Muscle of leg (tissue), 11 donors: Measurements from ENCODE around the gene MLN. TPM values are rescaled to one million over a fixed set of nuclear protein-coding genes. Genes with fewer than 3 reads are reported as not detected.
A peak's percentile ranks its signal among the peaks of the same experiment; 100 is the strongest.

ENCODE experiments used
- DNase-seq: peaks from one replicate; pipeline ENCODE4 v3.0.0; 2013
- H3K27ac ChIP-seq: one replicate; pipeline ENCODE4 v1.5.1; 2013; ENCODE audit warnings: mild to moderate bottlenecking, low read length, control low read depth
- H3K27me3 ChIP-seq: one replicate; pipeline ENCODE4 v1.6.1; 2013; ENCODE audit warnings: low read length; ENCODE audit not compliant: control insufficient read depth, insufficient read depth
- H3K36me3 ChIP-seq: one replicate; pipeline ENCODE4 v1.6.1; 2013; ENCODE audit warnings: low read length; ENCODE audit not compliant: control insufficient read depth, insufficient read depth
- H3K4me1 ChIP-seq: one replicate; pipeline ENCODE4 v1.6.1; 2013; ENCODE audit warnings: low read length; ENCODE audit not compliant: control insufficient read depth, insufficient read depth
- H3K4me3 ChIP-seq: one replicate; pipeline ENCODE4 v1.5.1; 2013; ENCODE audit warnings: low read length, control low read depth
- H3K9me3 ChIP-seq: replicated peaks from 2 replicates; pipeline ENCODE4 v1.6.1; 2013; ENCODE audit warnings: low read depth, low read length; ENCODE audit not compliant: control insufficient read depth
- WGBS: methylation state at CpG from one replicate; pipeline ENCODE4 v1.1.5; 2013; ENCODE audit warnings: missing lambda C conversion rate; ENCODE audit not compliant: insufficient coverage; 5-methylcytosine and 5-hydroxymethylcytosine counted together
- polyA plus RNA-seq, 8 donors: library from polyadenylated mRNA; unstranded; fragments of 120-200 nt; gene quantifications; one replicate each; pipeline versions ENCODE4 v1.2.1 to v1.2.3, GENCODE V29; 2013; ENCODE audit warnings: inconsistent platforms in 1 of 8, low replicate concordance in 1 of 8; ENCODE audit not compliant: insufficient read length in 8 of 8, insufficient read depth in 1 of 8
- total RNA-seq: library from RNA; stranded (reverse); fragments of 120-200 nt; gene quantifications from one replicate; pipeline ENCODE4 v1.2.4, GENCODE V29; 2013

The MLN gene
- total and polyA plus RNA-seq, 9 donors = 1.2 to 4.9 TPM; not detected in 7

DNA sequence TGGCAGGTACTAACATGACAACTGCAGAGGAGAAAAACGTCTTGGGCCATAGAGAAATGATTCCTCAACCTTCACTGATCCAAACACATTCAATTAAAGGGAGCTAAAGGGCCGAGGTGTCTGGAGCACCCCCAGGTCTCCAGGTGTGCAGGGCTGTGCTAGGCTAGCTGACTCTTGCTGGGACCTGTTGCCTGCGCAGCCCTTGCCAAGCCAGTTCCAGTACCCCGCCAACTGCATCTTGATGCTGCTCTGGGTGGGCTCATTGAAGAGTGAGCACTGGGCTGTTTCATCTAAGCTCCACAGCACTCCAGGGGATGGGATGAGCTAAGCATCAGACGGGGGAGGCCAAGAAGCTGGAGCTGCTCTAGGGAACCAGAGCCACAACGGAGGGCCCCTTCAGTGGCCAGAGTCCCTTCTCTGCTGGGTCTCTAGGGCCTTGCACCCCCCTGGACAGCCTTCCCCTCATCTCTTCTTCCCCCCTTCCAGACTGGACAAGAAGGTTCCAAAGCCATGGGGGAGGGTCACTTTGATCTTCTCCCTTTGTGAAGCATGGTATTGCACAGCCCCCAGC, 30.8 kb downstream of the MLN start:
- Histone ChIP-seq H3K27me3 (peaks cover 3% of the 10 kb centered on the region), H3K4me1 (peaks cover 39% of the 10 kb centered on the region), H3K9me3 (no peaks in the 10 kb centered on the region), H3K36me3 (peaks cover 59% of the 10 kb centered on the region), H3K4me3 (no peak overlapping the region), H3K27ac (no peak overlapping the region)
- 78% methylated on average over 4 of the region's 6 CpGs for WGBS
- DNase-seq = no peak

DNA sequence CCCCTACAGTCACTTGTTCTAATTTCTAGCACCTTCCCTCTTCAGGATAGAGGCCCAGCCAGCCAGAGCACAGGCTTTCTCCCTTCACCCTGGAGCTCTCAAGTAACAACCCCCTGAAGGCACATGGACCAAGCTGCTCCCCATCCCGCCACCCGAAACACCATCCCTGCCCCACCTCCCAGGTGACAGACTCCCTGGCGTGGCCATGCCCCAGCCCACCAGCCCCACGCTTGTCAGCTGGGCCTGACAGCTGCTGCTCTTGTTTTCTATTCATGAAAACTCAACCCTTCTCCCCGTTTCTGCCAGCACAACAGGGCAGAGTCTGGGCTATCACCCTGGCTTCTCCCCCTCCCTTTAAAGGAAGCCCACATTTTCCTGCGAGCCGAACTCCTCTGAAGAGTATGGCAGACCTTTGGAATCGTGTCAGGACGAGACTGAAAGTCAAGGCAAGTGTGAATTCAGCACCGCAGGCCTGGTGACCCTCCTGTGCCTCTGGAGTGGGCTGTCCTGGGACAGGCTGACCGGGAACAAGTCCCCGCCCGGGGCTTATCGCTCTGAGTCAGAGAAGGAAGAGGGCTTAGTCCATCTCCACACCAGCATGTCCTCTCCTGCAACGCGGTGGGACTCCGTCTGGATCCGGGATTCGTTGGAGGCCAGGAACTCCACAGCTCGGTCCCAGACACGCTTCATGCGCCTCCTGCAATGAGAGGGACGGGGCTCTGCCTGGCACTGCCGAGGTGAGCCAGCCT, 31.5 kb downstream of the MLN start:
- peaks cover 3% of the 10 kb centered on the region for H3K27me3 ChIP-seq
- DNase-seq = no peak
- H3K27ac ChIP-seq = peak overlapping the region; percentile 74
- H3K9me3 ChIP-seq = no peaks in the 10 kb centered on the region
- H3K4me3 ChIP-seq = no peak overlapping the region
- peaks cover 39% of the 10 kb centered on the region for H3K4me1 ChIP-seq
- 71% methylated on average over 10 of the region's 24 CpGs for WGBS
- peaks cover 52% of the 10 kb centered on the region for H3K36me3 ChIP-seq

DNA sequence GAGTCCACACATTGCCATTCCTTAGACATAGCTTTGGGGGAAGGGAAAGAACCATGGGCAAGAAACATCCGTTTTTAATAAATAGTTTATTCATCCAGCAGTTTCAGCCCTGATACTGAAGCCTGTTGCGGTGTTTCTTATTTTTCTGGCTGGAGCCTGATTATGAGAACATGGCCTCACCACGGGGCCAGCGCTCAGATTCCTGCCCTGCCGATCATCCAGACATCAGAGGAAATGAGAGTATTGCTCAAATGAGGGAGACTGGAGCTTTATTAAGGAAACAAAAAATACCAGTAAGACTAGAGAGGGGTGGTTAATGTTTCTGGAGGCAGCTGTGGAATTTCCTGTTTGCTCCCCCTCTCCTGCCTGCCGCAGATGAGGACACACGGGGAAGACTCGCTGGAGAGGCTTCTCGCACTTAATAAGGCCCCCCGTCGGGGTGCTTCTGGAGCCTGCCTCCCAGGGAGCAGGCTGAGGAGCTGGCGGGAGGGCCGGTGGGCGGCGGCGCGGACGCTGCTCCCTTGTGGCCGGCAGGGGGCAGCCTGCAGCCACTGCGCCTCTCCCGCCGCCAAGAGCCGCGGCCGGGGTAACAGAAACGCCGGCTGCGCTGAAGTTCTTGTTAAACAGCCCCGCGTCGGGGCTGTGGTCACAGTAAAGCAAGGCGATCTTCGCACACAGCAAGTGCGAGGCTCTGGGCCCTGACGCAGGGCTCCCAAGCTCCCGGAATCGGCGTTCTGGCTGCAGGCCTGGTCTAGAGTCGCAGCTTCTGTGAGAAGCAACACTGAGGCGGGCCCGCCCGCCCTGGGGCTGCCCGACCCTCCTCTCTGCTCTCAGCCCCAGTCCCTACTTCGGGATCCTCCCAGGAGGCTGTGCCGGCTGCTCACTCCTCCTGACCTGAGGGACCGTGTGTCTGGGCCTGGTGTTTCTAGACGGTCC, 32.4 kb downstream of the MLN start:
- peak overlapping the region; percentile 74 for H3K27ac ChIP-seq
- 6% methylated on average over 40 of the region's 47 CpGs for WGBS
- H3K4me3 ChIP-seq = no peak overlapping the region

DNA sequence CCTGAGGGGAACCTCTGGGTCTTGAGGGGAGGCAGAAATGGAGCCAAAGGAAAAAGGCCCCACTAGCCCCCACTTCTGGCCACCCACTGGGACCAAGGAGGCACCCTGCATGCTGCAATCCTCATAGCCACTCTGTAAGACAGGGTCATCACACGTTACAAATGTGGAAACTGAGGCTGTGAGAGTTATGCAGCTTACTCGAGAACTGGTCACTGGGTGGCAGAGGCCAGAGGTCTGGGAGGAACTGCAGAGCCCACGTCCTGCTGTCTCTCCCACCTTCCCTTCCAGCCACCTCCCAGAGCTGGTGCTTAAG, 33.0 kb downstream of the MLN start:
- 37% methylated on average over 2 of the region's 3 CpGs for WGBS

More for the DNA sequence above, 32.4 kb downstream of the MLN start:
- Histone ChIP-seq H3K9me3 (peaks cover 2% of the 10 kb centered on the region), H3K4me1 (peaks cover 39% of the 10 kb centered on the region), H3K36me3 (peaks cover 44% of the 10 kb centered on the region), H3K27me3 (peaks cover 3% of the 10 kb centered on the region)
- DNase-seq = peak; percentile 88

DNA sequence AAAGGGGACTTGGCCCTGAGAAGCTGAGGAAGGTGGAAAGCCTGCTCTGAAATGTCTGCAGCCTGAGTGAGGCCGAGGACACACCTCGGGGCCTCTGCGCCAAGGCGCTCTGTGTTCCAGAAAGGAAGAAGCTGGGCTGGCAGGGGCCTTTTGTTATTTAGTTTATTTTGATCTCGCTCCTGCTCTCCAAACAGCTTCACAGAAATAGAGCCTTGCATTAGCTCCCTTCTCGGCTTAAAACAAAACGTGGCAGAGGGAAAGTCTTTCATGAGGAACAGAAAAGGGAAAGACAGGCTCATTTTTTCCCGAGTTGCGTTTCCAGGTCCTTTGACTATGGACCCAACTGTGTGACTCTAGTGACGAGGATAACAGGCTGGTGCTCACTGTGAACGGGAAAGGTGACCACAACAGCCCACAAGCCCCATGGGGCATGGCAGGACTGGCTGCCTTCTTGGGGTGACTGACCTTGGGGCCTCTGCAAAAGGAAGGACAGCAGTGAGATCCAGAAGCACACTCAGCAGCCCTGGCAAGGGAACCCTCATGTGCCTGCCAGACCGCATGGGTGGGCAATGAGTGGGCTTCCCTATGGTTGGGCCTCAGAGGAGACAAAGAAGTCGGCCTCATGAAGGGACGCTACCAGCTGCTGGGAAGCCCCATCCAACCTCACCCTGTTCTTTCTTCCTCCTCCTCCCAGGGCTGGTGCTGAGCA, 33.5 kb downstream of the MLN start:
- peaks cover 39% of the 10 kb centered on the region for H3K4me1 ChIP-seq
- peak; percentile 57 for DNase-seq
- peaks cover 32% of the 10 kb centered on the region for H3K36me3 ChIP-seq
- peaks cover 2% of the 10 kb centered on the region for H3K9me3 ChIP-seq
- peak overlapping the region; percentile 57 for H3K27ac ChIP-seq
- H3K27me3 ChIP-seq = peaks cover 3% of the 10 kb centered on the region
- H3K4me3 ChIP-seq = no peak overlapping the region
- 17% methylated on average over 7 of the region's 14 CpGs for WGBS

More for the DNA sequence above, 33.0 kb downstream of the MLN start:
- DNase-seq = no peak
- H3K27me3 ChIP-seq = peaks cover 3% of the 10 kb centered on the region
- peaks cover 39% of the 10 kb centered on the region for H3K4me1 ChIP-seq
- H3K36me3 ChIP-seq = peaks cover 37% of the 10 kb centered on the region
- H3K9me3 ChIP-seq = peaks cover 2% of the 10 kb centered on the region
- H3K4me3 ChIP-seq = no peak overlapping the region
- peak overlapping the region; percentile 69 for H3K27ac ChIP-seq

DNA sequence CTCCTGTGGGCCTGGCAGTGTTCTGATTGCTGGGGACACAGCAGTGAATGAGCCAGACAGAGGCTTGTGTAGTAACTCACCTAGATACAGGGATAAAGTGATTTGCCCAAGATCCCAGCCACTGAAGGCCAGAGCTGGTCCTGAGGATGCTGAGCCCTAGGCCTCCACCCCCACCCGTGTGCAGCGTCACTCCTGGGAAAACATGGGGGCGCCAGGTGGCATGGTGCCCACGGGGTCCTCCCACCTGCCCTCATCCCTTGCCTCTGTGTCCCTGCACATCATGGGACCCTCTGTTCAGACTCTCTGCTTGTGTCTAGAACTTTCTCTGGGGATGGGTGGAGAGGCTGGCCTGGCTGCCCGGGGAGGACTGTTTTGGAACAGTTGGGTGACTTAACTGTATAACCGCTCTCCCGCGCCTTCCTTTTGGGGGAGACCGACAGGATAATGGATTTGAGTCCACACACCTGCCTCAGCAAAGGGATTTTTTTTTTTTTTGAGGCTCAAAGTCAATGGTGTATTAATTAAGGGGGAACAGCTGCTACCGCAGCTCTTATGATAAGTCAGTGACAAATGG, 34.5 kb downstream of the MLN start:
- Histone ChIP-seq H3K9me3 (peaks cover 2% of the 10 kb centered on the region), H3K4me3 (no peak overlapping the region), H3K27me3 (peaks cover 3% of the 10 kb centered on the region), H3K36me3 (peaks cover 23% of the 10 kb centered on the region), H3K4me1 (peaks cover 39% of the 10 kb centered on the region), H3K27ac (no peak overlapping the region)
- no peak for DNase-seq
- WGBS = 82% methylated on average over 9 of the region's 10 CpGs

DNA sequence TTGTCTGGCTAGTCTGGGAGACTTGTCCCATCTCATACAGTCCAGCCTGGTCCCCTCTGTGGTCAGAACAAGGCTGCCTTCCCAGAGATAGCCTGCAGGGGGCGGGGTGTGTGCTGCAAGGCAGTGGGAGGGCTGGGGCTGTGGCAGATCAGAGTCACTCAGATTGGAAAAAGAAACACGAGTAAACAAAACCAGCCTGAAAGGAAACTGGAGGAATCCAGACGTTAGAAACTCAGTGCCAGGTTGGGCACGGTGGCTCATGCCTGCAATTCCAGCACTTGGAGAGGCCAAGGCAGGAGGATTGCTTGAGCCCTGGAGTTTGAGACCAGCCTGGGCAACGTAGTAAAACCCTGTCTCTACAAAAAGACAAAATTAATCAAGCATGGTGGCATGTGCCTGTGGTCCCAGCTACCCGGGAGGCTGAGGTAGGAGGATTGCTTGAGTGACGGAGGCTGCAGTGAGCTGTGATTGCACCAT, 35.1 kb downstream of the MLN start:
- peak; percentile 71 for DNase-seq
- 15% methylated on average over 4 of the region's 7 CpGs for WGBS
- Histone ChIP-seq H3K27me3 (peaks cover 3% of the 10 kb centered on the region), H3K27ac (no peak overlapping the region), H3K9me3 (peaks cover 2% of the 10 kb centered on the region), H3K4me3 (no peak overlapping the region), H3K4me1 (peaks cover 39% of the 10 kb centered on the region), H3K36me3 (peaks cover 20% of the 10 kb centered on the region)

DNA sequence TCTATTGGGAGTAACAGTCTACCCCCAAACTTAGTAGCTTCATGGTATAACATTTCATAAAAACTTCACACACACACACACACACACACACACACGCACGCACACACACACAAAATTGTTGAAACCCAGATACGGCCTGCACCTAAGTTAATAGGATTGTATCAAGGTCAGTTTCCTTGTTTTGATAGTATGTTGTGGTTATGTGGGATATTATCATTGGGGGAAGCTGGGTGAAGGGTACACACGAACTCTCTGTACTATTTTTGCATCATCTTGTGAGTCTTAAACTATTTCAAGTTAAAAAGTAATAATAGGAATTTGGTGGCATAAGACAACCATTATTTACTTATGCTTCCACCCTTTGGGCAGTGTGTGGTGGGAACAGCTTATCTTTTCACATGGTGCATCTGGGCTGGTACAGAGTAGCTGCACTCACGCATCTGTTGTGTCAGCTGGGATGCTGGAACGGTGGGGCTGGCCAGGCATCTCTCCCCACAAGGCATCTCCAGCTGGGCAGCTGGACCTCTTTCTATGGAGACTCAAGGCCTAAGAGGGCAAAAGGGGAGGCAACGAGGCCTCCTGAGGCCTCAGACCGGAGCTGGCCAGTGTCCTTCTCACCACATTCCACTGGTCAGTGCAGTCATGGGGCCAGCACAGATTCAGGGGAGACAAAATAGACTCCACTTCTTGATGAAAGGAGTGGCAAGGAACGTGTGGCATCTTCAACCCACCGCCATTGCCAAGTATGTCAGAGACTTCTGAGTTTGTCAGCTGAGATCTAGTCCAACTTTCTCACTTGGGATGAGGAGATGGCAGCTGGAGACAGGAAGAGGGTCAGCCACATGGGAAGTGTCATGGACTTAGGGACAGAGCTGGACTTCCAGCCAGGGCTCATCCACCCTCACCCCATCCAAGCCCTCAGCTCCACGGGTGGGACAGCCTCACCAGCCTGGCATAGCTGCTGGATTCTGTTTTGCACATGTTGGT, 36.6 kb downstream of the MLN start:
- Histone ChIP-seq H3K4me1 (peaks cover 38% of the 10 kb centered on the region), H3K36me3 (peaks cover 6% of the 10 kb centered on the region), H3K27ac (no peak overlapping the region), H3K27me3 (peaks cover 3% of the 10 kb centered on the region), H3K9me3 (peaks cover 2% of the 10 kb centered on the region), H3K4me3 (no peak overlapping the region)
- WGBS = 92% methylated on average over 4 of the region's 11 CpGs
- no peak for DNase-seq

DNA sequence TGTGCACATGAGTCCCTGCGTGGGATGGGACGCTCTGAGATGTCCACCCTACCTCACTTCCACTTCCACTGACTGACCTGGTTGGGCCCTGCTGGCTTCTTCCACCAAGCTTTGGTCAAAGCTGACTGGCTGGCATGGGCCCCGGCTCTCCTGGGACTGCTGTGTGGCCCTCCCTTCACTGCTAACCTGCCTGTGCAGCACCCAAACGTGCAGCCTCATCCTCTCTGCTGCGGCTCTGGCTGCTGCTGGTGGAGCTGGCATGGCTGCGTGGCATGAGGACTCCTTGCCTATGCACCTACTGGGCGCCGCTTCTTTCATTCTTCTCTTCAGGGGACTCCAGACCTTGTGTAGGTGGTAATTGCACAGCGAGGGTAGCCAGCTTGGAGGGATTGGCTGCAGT, 38.4 kb downstream of the MLN start:
- H3K27me3 ChIP-seq = peaks cover 3% of the 10 kb centered on the region
- H3K4me3 ChIP-seq = no peak overlapping the region
- 94% methylated on average over 8 of the region's 9 CpGs for WGBS
- peaks cover 36% of the 10 kb centered on the region for H3K4me1 ChIP-seq
- DNase-seq = no peak
- H3K36me3 ChIP-seq = no peaks in the 10 kb centered on the region
- H3K27ac ChIP-seq = no peak overlapping the region
- H3K9me3 ChIP-seq = peaks cover 2% of the 10 kb centered on the region
